Stimulated activated CD4-positive, alpha-beta T cell treated with anti-CD3 and anti-CD28 coated beads, Interleukin-1b, Interleukin-23, amount 100 ng/mL, for 24 hours (primary cell): Measurements from ENCODE around the gene LRMDA.

Experiments
- DNase-seq, 4 experiments: peaks; one replicate each; pipeline ENCODE4 v3.0.0-alpha.2; 2020; ENCODE audit warnings: low read depth in 4 of 4, low spot score in 1 of 4

Gene LRMDA

GRCh38 chr10:75807456-75807855, 376.0 kb downstream of the LRMDA start:
- no peak for DNase-seq

DNA sequence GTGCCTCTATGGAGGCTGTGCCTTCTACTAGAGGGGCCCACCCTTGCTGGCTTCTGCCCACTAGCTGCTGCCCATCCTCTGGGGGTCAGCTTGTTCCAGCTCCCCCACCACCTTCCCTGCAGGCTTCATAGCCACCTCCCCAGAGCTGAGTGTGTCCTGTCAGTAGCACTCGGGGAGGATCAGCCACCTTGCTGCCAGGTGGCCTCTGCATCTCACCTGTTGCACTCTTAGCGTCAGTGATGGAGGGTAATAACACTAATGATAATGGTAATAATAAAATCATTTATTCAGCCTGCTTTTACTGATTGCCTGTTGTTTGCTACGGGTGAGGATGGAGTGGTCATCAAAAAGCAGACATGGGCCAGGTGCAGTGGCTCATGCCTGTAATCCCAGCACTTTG, 377.6 kb downstream of the LRMDA start:
- DNase-seq = no peak

DNA sequence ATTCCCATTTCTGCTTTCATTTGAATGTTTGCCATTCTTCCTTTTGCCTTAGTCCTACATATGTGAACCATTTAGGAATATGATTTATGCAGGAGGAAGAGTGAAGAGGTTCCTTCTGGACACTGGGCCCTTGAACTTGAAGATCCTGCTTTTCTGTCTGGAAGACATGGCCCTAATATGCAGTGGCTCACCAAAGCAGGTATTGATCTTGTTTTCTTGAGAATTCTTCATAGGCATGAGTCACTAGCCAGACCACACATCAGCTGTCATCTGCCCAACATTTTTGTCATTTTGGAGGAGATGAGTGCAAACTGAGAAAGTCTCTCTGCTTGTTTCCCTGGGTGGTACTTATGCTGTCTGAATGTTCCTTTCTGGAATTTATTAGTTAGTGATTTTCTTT, 382.6 kb downstream of the LRMDA start:
- no peak for DNase-seq

DNA sequence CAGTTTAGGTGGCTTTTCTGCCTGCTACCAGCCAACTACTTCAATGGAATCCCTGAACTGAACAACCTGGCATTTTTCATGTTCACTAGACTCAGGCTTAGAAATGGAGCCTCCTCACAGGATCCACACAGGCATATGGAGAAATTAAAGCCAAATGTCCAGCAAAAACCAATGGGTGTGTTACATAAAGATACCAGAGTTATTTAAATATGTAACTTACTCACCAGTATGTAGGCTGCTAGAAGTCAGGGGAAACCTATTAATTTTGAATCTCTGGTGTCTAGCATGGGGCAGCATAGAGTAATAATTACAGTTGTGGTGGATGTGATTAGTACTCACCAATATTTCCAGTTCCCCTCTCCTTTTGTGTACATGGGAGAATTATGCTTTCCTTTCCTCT, 383.6 kb downstream of the LRMDA start:
- DNase-seq = no peak

GRCh38 chr10:75817198-75817597, 385.8 kb downstream of the LRMDA start:
- DNase-seq = no peak

GRCh38 chr10:75818552-75818951, 387.1 kb downstream of the LRMDA start:
- no peak for DNase-seq

- DNase-seq = no peak
Observed at GRCh38 chr10:75825235-75825634, 393.8 kb downstream of the LRMDA start.

DNA sequence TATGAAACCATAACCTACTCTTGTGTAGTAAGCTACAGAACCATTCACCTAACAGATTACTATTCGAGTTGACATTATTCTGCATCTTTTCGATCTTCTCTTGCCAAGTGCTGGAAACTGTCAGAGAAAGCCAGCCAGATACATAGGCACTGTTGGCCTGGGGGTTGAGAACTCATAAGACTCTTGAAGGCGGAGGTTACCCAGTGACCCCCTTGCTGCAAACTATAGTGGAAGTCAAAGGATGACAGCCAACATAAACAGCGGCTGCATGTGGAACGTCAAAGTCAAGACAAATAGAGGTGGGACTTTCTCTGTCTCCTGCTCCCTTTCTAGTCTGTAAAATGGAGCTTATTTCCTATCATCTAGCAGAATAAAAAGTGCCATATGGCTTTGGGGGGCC, 394.2 kb downstream of the LRMDA start:
- no peak for DNase-seq

DNA sequence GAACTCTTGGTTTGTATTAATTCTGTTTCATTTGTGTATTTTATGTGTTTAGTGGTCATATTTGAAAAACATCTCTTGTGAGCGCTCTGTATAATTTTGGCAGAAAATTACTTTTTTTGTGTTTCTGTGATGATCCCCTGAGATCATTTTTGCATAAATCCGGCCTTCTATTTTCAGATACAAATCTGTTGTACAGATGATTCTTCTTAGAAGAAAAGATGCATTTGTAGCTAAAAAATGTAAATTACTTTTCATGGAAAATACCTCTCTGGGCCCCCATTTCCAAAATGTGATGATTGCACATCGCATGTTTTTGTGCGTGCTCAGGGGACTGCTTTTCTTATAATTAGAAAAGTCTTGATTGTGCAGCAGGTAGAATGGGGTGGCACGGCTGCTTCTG, 395.4 kb downstream of the LRMDA start:
- no peak for DNase-seq

DNA sequence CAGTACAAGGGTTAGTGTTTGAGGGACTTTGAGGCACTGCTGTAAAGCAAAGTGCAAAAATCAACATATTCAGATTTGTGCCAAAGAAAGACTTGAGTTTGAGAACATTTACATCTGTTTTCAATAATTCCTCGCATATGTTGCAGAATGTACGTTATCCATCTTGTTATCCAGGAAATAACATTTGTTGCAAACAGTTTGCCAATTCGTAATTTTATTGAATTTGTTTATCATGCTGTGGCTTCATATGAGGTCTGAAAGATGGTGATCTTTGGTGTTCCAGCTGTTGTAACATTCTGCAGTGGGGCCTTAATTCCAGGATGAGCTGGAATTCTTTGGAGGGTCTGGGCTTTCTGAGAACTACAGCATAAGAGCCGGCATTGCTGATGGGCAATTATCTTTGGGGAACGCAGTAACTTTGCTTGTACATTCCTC, 396.2 kb downstream of the LRMDA start:
- no peak for DNase-seq

- DNase-seq = no peak
Observed at GRCh38 chr10:75828413-75828812, 397.0 kb downstream of the LRMDA start.

- no peak for DNase-seq
Observed at GRCh38 chr10:75836064-75836463, 404.6 kb downstream of the LRMDA start.

DNA sequence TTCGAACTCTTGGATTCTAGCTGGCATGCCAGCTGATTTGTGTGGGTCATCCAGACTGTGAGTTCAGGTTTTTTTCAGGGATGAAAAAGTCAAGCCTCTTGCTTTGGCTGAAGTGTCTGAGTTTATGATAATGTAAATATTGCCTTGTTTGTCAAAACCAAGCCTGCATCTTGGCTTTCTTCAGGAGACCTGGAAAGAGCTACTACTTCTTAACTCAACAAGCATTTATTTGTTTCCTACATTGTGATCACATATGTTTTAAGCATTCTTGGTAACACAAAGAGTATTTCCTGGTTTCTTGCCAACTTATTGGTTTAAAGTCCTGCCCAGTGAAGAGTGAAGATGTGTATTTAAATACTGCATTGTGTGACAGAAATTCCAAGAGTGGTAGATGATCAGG, 407.1 kb downstream of the LRMDA start:
- no peak for DNase-seq

DNA sequence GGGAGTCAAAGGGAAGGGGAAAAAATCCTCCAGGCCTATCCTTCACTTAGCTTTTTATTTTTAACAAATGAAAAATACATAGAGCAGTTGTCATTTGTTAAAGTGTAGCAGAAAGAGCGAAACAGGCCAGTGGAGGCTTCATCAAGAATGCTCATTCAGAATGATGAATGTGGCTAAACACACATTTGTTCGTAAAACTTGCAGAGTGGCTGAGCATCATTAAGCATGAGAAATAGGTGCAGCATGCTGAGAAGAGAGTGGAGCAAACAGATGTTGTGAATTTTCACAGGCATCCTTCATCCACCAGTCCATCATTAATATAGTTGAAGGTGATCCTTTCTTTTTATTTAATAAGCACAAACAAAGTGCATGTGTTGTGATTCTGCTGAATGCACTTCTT, 407.6 kb downstream of the LRMDA start:
- no peak for DNase-seq

DNA sequence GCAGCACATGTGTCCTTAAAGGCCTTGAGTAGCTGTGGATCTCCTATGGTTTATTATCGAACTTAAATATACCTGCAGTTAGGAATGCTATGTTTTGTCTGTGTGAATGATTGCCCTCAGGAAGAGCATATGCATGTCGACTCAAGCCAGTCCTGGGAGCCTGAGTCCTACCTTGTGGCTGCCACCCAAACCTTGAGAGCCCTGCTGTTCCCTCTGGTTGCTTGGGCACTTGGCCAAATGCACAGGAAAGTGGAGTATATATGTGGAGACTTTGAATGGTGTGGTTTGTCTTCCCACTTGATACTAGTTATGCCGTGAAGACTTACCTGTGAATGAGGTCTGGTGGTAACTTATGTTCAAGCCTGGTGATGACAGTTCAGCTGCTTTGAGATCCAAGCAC, 409.8 kb downstream of the LRMDA start:
- no peak for DNase-seq

- DNase-seq = no peak
Observed at GRCh38 chr10:75845176-75845947, 413.9 kb downstream of the LRMDA start.

DNA sequence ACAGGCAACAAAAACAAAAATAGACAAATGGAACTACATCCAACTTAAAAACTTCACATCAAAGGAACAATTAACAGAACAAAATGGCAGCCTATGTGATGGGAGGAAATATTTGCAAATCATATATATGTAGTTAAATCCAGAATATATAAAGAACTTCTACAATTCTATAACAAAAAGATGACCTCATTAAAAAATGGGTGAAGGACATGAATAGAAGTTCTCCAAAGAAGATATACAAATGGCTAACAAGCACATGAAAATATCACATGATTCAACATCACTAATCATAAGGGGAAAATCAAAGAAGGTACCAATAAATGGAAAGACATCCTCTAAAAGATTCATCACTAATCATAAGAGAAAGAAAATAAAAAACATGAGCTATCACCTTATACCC, 416.1 kb downstream of the LRMDA start:
- no peak for DNase-seq

DNA sequence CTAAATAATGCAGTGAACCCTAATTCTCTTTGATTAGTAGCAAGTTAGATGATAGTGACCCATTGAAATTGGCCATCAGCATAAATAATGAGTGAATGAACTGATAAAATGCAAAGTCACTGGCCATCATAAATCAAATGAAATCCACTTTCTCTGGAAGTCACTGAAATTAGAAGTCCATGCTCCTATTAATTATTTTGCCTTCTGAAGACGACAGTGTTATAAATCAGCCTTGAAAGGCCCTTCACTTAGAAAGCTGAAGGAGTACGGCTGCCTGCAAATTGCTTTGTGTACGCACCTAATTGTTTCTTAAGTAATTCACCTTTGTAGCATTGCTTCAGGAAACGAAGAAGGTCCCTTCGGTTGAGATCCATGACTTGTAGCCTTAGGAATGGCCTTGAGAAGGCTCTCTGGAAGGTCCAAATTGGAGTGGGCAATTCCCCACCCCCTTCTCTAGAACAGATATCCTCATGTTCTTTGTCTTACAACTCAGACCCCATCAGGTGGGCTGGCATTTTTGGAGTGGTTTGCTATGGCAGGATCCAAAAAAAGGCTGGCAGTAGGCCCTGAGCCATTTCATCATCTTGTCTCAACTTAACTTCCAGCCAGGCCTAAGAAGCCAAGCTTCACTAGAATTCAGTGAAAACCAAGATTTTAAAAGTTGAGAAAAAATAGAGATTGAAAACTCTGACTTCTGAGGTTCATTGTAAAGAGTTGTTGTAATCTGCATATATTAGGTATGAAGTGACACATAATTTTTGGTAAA, 420.3 kb downstream of the LRMDA start:
- no peak for DNase-seq

DNA sequence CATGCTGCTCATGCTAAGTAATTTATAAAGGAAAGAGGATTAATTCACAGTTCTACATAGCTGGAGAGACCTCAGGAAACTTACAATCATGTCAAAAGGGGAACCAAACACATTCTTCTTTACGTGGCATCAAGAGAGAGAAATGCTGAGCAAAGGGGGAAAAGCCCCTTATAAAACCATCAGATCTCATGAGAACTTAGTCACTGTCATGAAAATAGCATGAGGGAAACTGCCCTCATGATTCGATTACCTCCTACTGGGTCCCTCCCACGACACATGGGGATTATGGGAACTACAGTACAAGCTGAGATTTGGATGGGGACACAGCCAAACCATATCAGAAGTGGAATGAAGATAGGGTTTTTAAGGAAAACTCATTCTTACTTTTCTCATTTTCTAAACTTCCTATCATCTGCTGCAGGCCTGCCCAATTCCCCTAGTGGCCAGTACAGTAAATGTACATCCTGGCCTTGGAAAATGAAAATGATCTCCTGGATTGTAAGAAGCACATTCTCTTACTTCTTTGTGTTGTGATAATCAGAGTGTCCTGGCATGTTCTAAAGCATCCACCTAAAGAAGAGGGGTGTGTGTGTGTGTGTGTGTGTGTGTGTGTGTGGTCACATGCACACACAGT, 421.5 kb downstream of the LRMDA start:
- no peak for DNase-seq

DNA sequence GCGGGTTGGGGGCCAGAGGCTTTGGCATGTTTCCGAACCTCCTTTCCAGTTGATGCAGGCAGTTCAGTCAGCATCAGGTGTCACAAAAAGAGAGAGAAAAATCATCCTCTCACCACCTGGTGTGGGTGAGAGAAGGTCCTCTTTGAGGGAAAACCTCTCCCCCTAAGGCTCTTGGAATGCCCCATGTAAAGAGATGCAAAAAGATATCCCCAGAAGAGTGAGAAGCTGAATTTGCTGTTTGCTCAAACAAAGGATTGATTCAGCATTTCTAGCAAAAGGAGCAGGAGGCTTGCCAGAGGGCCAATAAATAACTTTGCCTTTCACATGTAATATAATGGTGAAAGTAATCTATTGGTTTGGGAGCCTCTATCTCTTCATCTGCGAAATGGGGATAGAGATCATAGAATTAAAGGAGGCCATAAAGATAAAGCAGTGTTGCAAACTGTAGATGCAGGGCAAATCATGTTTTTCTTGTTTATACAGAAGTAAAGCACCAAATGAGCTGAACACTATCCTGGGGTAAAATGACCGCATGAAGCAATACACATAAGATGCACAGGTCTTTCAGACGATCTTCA, 425.9 kb downstream of the LRMDA start:
- DNase-seq = no peak

DNA sequence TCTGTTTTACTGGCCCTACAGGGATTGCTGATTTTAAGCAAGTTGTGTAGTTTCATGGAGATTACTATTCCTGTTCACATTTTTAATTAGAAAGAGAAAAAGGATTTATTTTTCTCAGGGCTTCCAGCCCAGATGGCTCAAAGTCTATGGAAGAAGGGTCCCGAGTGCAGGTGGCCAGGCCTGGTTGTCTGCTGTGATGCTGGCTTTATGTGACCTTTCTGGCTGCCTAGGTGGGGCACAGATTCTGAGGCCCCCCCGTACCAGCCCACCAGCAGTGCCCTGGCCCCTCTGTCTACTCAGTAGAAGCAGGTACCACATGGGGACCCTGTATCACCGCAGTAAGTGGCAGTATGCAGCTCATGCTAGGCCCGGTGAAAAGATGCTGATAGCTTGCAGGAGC, 426.5 kb downstream of the LRMDA start:
- DNase-seq = no peak

DNA sequence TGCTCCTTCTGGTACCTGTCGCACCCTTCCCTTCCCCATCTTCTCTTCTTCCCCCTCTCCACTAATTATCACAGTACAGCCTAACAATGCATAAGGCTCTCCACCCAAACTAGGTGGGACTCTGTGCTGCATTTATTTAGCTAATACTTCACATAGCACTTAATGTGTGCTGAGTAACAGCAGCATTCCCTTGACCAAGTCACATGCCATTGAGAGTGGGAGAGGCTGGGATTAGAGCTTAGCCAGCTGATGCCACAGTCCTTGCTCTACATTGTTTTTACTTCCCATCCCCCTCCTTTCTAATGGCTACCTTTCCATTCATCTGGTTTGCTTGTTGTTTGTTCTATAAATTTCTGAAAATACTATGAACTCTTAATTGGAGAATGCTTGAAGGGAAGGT, 426.9 kb downstream of the LRMDA start:
- no peak for DNase-seq
